ENCODE data around the gene GXYLT2. TPM values are rescaled to one million over a fixed set of nuclear protein-coding genes. Genes with fewer than 3 reads are reported as not detected.

GXYLT2 gene
- polyA plus RNA-seq, 3 donors, result 0.04 TPM; not detected in 2

- Histone ChIP-seq H3K9me3 (replicated peaks in 1 of 2; ENCODE audit: control insufficient read depth in 1 of 2, insufficient read depth in 1 of 2, low read length in 2 of 2) (no peaks in the 10 kb centered on the region), H3K27me3 (ENCODE audit: control insufficient read depth in 2 of 2, insufficient read depth in 2 of 2, low read length in 2 of 2) (no peaks in the 10 kb centered on the region), H3K36me3 (replicated peaks in 1 of 2; ENCODE audit: control insufficient read depth in 1 of 2, insufficient read depth in 2 of 2, low read length in 2 of 2) (peaks cover 10 to 35% of the 10 kb centered on the region in 2 donors), H2AFZ (ENCODE audit: insufficient read depth, low read depth, low read length, poor library complexity, severe bottlenecking) (peak within 1 kb of the TSS; percentile 97), H3K9ac (ENCODE audit: insufficient read depth, low read length, poor library complexity, severe bottlenecking) (peak within 1 kb of the TSS; percentile 93), H3K27ac (ENCODE audit: low read depth in 1 of 2, low read length in 2 of 2) (peak within 1 kb of the TSS; percentile 90 to 96), H3K4me2 (replicated peaks; ENCODE audit: extremely low read depth, low read length, poor library complexity, severe bottlenecking) (peak within 1 kb of the TSS; percentile 98), H4K20me1 (ENCODE audit: insufficient read depth, low read length) (peaks cover 38% of the 10 kb centered on the region), H3K4me3 (replicated peaks in 1 of 3; ENCODE audit: low read depth in 2 of 3, low read length in 3 of 3) (peak within 1 kb of the TSS; percentile 82 to 98 (median 96)), H3K79me2 (ENCODE audit: insufficient read depth, low read length) (peaks cover 49% of the 10 kb centered on the region), H3K4me1 (ENCODE audit: control insufficient read depth in 1 of 2, insufficient read depth in 2 of 2, low read length in 2 of 2) (peaks cover 25 to 40% of the 10 kb centered on the region in 2 donors)
- no peak for TF ChIP-seq CTCF (IDR thresholded peaks at IDR 0.05)
- Mint-ChIP-seq H3K27ac (peak within 1 kb of the TSS; percentile 82 to 96 (median 95)), H3K36me3 (peaks cover 21 to 26% of the 10 kb centered on the region in 2 donors), H3K4me3 (peak within 1 kb of the TSS; percentile 83 to 89), H3K4me1 (peaks cover 33% of the 10 kb centered on the region), H3K27me3 (ENCODE audit: low read depth in 3 of 3) (peaks cover 0 to 2% (median 0%) of the 10 kb centered on the region in 3 donors), H3K9me3 (no peaks in the 10 kb centered on the region)
- WGBS (ENCODE audit: insufficient coverage), result 5% methylated on average over 26 of the region's 75 CpGs
- intact Hi-C loops (cut with micrococcal nuclease), result loop anchor here in 1 of 2 donors (5.0 to 10.0 kb wide), 2 partner anchors 52 to 149 kb away; partner anchors contain the start of gene SHQ1
- peak; percentile 87 to 93 (median 88) for DNase-seq
These were observed 108.9 kb downstream of the GXYLT2 start, which contains the start of gene PPP4R2 for GRCh38 chr3:72996473-72997333. Gene PPP4R2, plus strand, starts transcription at chr3:72996811. Its CDS starts 227 bp downstream, at chr3:72997038.

- H3K9me3 ChIP-seq (replicated peaks in 1 of 2; ENCODE audit: control insufficient read depth in 1 of 2, insufficient read depth in 1 of 2, low read length in 2 of 2), result no peaks in the 10 kb centered on the region
- peak overlapping the region; percentile 93 for H3K9ac ChIP-seq (ENCODE audit: insufficient read depth, low read length, poor library complexity, severe bottlenecking)
- H4K20me1 ChIP-seq (ENCODE audit: insufficient read depth, low read length), result peaks cover 46% of the 10 kb centered on the region
- peaks cover 57% of the 10 kb centered on the region for H3K79me2 ChIP-seq (ENCODE audit: insufficient read depth, low read length)
- Mint-ChIP-seq H3K36me3 (peaks cover 25 to 29% of the 10 kb centered on the region in 2 donors), H3K27ac (peak overlapping the region; percentile 82 to 96 (median 95)), H3K27me3 (ENCODE audit: low read depth in 3 of 3) (peaks cover 0 to 2% (median 0%) of the 10 kb centered on the region in 3 donors), H3K4me1 (peaks cover 35% of the 10 kb centered on the region), H3K4me3 (peak overlapping the region; percentile 83 to 89), H3K9me3 (no peaks in the 10 kb centered on the region)
- H2AFZ ChIP-seq (ENCODE audit: insufficient read depth, low read depth, low read length, poor library complexity, severe bottlenecking), result peak overlapping the region; percentile 97
- peak; percentile 51 for TF ChIP-seq CTCF (IDR thresholded peaks at IDR 0.05)
- DNase-seq, result peak; percentile 18 to 59 (median 40)
- H3K27me3 ChIP-seq (ENCODE audit: control insufficient read depth in 2 of 2, insufficient read depth in 2 of 2, low read length in 2 of 2), result no peaks in the 10 kb centered on the region
- peaks cover 15 to 42% of the 10 kb centered on the region in 2 donors for H3K36me3 ChIP-seq (replicated peaks in 1 of 2; ENCODE audit: control insufficient read depth in 1 of 2, insufficient read depth in 2 of 2, low read length in 2 of 2)
- H3K4me2 ChIP-seq (replicated peaks; ENCODE audit: extremely low read depth, low read length, poor library complexity, severe bottlenecking), result peak overlapping the region; percentile 98
- intact Hi-C loops (cut with micrococcal nuclease), result loop anchor here in 1 of 2 donors (5.0 to 10.0 kb wide), 2 partner anchors 53 to 150 kb away; partner anchors contain the start of gene SHQ1
- H3K4me1 ChIP-seq (ENCODE audit: control insufficient read depth in 1 of 2, insufficient read depth in 2 of 2, low read length in 2 of 2), result peaks cover 25 to 40% of the 10 kb centered on the region in 2 donors
- H3K27ac ChIP-seq (ENCODE audit: low read depth in 1 of 2, low read length in 2 of 2), result peak overlapping the region; percentile 90 to 96
- peak overlapping the region; percentile 82 to 98 (median 96) for H3K4me3 ChIP-seq (replicated peaks in 1 of 3; ENCODE audit: low read depth in 2 of 3, low read length in 3 of 3)
- 0% methylated on average over 11 of the region's 16 CpGs for WGBS (ENCODE audit: insufficient coverage)
These were observed 109.6 kb downstream of the GXYLT2 start for GRCh38 chr3:72997421-72997961.

Data from CD14-positive monocyte (primary cell).